ENCODE measurements around the gene ANKUB1.

ANKUB1 gene

DNA sequence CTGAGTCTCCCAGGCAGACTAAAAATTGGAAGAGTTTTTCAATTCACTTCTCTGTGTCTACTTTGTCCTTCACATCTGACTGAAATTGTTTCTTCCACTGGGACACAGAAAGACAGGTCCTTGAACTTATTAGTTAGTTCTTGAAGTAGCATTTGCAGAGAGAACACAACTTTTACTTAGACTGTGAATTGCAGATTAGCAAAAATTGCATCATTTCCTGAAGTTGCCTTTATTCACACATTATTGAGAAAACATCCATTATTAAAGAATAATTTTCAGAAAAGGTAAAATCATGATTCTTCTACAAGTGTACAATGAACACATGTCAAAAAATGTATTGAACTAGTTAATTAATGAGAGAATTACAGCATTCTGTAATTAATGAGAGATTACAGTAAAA lies 38.6 kb downstream of the ANKUB1 start:
- no peak for DNase-seq

DNA sequence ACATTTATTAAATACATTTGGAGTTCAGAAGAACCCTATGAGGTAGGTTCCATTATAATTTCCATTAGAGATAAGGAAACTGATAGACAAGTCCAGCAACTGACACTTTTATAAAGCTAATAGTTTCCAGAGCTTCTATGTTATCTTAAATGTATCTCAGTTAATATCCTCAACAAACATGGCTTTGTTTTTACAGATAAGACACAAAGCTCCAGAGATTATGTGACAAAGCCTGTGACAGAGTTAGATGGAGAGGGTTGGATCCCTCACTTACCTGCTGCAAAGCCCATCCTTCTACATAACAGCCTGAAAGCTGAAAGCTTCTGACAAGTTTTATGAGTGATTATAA lies 39.6 kb downstream of the ANKUB1 start:
- no peak for DNase-seq

DNA sequence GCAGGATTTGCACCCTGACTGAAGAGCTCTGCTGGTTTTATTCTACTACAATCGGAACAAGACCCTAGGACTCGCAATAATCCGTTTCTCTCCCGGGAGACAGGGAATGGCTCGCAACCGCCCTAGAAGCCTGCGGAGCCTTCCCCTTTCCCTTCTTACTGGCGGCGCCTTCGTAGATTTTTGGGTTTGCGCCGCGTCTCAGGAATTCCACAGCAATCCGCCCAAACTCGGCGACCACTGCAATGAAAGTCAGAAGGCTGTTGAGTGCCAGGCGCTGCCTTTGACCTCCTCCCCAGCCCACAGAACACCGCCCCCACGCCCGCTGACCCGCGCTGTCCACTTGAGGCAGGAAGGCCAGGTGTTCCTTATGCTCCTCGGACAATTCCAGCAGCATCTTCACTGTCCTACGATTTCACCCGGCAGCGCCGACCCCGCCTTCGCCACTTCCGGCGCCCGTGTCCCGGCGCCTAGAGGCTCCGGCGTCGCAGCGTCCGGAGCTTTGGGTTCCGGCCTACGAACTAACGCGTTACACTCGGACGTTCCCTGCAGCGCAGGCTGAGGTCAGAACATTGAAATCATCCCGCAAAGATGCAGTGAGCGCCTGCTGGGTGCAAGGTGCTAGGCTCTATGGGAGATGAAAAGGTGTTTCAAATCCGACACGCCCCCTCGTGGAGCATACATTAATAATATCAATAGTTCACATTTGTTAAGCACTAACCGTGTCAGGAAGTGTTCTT lies 40.1 kb downstream of the ANKUB1 start, which contains the start of gene COMMD2:
Gene COMMD2, minus strand, starts transcription at position 439 of the 737 bp plus-strand sequence. Its CDS starts 45 bp downstream, at position 394.
- DNase-seq: peak; percentile 98

DNA sequence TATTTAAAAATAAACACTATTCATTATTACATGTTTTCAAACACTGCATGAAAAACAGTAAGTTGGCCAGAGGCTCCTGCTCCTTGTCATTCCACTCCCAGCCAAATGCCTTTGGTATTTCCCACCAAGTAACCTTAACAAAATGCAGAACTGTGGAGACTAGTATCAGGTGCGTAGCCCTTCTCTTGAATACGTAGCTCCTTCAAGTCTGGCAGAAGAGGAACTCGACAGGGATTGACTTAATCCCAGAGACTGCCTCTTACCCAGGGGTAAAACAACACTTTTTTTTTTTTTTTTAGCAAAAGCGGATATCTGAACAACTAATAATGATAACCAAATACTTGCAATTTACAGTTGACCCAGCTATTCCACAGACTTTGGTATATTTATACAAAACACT lies 40.8 kb downstream of the ANKUB1 start:
- peak; percentile 25 for DNase-seq

DNA sequence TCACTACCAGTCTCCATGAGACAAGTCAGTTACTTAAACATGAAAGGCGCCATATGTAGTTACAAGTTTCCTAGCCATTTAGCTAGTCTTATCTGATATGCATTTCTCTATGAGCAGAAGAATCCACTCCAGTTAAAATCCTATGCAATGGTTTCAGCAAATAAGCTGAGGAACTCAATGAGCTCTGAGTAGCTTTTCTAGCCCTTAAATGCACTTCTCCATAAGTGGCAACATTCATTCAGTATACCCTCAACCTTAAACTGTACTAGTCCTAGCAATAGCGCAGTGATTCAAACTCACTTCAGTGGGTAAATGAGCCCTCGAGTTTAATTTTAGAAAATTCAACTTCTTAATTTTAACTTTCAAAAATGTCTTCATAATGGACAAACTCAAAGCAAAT lies 47.7 kb downstream of the ANKUB1 start:
- no peak for DNase-seq

DNA sequence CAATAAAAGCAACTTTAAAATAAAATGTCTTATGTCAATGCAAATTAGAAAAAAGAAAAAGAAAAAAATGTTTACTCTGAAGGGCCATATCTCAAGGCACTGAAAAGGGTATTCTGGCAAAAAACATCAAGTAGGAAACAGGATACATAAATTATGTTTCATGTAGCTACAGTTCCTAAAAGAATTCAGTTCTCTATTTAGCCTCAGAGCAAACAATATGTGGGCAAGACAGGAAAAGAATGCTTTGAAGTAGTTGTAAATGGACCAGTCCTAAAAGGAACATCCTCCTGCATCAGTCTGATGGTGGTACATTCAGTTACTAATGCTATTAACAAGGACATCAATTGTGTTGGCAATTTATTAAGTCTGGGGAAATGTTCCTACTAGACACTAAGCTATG lies 48.2 kb downstream of the ANKUB1 start:
- no peak for DNase-seq

DNA sequence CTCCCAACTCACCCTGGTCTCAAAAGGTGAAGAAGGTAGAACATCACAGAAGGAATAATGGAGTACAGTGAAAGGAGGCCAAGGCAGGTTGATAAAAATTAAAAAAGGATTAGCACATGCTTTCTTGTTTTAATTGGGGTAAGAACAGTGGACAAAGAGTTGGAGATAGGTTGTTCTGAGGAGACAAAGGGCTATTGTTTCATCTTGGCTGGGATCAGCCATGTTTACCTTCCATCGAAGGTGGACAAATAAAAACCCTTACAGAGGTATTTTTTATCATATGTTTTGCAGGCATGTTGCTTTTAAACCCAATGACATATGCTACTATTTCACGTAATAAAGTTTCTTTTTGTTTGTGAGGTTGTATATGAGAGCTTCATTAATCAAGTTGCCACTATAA lies 53.0 kb downstream of the ANKUB1 start:
- DNase-seq: no peak

DNA sequence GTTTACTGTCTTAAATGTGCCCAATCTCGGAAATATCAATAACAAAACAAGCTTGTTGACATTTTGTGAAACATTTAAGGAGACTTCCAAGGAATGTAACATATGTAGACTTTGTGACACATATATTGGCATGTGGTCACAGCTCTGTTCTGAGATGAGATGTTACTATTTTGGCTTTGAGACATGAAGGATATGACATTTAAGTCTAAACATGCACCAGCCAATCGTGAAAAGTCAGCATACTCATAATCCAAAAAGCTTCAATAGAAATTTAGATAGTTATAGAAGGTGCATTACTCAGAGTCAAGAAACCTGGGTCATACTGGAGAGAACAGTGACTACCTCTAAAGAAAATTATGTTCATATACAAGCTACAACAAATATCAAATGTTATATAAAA lies 53.5 kb downstream of the ANKUB1 start:
- DNase-seq: no peak

DNA sequence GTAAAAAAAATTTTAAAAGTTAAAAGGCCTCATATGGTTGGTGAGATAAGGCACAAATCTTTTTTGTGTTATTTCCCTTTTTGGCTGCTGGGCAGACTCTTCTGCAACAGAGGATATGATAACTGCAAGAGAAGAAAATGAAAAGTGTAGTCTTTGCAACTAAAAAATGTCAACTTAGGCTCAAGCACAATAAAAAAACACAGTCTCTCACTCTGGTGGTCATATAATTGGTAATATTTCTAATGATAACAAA lies 55.5 kb downstream of the ANKUB1 start:
- no peak for DNase-seq

DNA sequence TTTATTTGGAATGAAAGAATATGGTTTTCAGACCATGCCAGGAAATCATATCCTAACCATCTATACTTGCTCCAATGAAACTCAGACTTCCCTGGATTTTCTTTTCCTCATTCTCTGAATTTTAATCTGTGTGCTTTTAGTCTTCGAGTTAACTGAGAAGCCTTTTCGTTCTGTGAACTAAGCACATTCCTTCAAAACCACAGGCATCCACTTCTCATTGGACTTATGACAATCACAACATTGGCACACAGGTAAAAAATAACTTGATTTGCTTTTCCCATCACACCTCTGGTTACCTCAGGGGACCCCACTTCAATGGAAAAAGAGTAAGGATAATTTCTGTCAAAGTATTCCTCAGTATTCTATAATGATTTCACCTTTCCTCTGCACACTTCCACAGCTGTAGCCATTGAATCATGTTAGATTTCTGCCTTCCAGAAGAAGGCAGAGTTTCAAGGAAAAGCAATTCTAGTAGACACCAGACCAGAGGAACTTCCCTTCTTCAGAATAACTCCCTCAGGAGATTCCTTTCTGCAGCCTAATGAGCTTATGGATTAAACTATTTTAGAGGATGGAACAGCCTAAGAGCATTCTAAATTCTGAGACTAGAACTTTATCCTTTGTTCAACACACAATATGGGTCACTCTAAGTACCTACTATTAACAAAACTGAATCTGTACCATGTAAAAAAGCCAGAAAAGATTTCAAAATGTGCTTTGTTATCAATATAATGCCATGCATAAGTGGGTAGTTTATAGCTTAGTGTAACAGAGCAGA lies 56.0 kb downstream of the ANKUB1 start:
- peak; percentile 50 for DNase-seq

DNA sequence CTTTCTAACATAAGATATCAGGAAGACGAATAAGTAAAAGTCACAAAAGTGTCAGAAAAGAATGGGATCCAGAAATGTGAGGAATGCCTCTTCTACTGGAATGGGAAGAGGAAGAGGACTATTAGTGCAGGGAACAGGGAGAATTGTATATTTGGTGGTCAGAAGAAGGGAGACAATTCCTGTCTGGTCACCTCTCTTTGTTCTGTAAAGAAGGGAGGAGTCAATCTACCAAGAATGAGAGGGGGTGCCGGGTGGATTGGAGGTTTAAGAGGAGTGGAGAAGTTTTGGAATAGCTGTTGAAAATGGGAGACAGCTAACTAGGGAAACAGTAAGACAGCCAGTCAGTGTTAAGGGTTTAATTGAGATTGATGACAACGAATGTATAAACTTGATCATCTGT lies 60.1 kb downstream of the ANKUB1 start:
- no peak for DNase-seq

DNA sequence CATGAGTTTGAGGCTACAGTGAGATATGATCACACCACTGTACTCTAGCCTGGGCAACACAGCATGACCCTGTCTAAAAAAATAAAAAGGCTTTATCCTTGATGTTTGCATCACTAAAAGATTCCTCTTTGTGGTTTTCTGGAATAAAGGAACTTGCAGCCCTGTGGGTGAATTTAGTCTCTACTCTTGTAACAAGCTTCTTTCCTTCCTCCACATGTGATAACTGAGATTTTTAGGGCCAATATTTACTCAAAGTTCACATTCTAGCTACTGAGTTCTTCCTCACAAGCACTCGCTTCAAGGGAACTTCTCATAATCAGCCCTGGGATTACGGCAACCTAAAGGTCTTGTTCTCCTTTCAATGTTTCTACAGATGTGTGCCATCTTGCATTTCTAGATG lies 64.7 kb downstream of the ANKUB1 start:
- DNase-seq: no peak

DNA sequence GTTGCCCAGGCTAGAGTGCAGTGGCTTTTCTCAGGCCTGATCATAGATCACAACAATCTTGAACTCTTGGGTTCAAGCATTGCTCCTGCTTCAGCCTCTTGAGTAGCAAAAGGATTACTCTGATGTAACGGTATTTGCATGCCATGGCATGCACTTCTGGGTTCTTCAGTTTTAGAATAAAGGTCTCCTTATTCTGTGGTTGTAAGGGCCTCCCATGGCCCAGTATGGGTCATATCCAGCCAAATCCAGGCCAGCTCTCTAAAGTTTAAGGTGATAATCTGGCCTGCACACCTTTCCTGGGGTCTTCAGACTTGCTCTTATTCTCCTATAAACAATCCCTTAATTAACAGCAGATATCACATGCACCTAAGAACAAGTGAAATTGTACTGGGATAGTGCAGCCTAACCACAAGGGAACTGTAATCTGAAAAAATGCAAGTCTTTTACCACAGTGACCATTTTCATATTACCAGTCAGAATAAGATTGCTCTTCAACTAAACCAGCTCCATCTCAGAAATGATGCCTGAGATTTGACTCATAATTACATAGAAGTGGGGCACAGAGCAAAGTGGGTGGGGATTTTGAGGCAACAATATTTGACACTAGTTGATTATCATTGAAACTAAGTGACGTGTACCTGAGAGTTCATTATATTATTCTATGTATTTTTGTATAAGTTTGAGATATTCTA lies 65.5 kb downstream of the ANKUB1 start:
- no peak for DNase-seq

DNA sequence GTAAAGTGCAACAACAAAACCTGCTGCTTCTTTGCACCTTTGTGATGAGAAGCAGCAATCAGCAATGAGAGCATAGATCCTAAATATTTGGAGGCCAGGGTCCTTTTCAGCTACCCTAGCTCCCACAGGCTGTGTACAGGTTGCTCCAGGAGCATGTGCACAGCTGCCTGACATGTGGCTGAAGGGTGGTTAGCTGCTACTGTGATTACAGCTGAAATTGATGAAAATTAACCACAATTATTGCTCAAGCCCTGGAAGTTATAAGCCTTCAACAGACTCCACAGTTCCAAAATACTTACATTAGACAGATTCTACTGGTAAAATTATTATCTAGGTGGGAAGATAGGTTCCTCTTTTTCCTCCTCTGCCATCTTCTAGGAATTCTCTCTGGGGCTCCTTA lies 68.6 kb downstream of the ANKUB1 start:
- no peak for DNase-seq

DNA sequence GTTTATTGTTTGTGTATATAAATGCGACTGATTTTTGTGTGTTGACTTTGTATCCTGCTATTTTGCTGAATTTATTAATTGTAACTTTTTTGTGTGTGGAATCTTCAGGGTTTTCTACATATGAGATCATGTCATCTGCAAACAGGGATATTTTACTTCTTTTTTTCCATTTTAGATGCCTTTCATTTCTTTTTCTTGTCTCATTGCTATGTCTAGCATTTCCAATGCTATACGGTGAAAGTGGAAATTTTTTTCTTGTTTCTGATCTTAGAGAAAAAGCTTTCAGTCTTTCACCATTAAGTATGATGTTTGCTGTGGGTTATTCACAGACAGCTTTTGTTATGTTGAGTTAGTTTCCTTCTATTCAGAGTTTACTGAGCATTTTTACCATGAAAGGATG lies 71.4 kb downstream of the ANKUB1 start:
- no peak for DNase-seq

DNA sequence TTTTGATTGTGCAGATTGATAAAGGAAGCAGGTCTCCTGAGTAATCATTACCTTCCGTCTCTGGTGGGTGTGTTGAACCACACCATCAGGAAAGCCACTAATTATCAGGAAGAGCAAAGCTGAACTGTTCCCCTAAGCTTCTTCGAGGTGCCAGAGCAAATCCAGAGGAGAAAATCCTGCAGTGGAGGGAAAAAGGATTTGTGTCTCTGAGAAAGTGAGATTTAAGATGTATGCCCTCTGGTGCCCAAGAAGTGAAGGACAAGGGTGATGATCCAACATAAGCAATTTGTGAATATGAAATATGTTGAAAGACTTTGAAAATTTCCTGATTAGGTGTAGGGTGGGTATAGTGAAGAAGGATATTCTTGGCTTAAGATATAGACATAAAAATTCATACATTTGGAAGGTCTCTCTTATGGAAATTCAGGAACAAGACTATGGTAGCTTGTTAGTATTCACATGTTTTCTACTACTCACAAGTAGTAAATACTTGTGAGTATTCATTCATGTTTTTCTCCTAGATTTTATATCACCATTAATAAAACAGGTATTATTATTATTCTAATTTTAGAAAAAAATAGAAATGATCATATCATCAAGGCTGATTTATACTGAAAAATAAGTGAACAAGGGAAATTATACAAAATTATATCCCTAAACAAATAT lies 74.8 kb downstream of the ANKUB1 start:
- DNase-seq: peak; percentile 72

DNA sequence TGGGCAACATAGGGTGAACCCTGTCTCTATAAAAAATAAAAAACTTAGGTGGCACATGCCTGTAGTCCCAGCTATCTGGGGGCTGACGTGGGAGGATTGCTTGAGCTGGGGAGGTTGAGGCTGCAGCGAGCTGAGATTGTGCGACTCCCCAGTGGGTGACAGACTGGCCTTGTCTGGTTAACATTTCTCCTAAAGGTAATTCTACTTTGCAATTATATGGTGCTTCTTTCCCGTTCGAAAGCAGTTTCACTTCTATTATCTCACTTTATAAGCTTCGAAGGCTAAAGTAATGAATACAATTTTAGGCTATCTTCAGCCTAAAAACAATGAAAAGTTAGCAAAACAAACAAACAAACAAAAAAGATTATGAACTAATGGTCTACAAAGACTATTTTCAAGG lies 75.4 kb downstream of the ANKUB1 start:
- DNase-seq: no peak

DNA sequence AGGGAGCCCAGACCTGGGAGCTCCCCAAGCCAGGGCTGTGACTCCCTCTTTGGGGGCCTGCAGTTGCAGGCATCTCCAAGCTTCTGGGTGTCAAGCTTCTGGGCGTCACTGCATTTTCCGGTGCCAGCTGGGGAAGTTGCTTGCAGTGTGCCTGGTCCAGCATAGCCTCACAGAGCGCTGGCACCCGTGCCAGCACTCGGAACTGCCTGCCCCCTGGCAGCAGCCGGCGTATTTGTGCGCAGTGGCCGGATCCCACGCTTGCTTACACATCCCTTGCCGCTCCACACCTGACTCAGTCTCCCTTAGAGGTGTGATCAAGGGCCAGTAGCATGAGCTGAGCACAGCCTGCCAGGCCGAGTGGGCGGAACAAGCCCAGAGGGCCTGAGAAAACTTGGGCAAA lies 77.1 kb downstream of the ANKUB1 start:
- no peak for DNase-seq

DNA sequence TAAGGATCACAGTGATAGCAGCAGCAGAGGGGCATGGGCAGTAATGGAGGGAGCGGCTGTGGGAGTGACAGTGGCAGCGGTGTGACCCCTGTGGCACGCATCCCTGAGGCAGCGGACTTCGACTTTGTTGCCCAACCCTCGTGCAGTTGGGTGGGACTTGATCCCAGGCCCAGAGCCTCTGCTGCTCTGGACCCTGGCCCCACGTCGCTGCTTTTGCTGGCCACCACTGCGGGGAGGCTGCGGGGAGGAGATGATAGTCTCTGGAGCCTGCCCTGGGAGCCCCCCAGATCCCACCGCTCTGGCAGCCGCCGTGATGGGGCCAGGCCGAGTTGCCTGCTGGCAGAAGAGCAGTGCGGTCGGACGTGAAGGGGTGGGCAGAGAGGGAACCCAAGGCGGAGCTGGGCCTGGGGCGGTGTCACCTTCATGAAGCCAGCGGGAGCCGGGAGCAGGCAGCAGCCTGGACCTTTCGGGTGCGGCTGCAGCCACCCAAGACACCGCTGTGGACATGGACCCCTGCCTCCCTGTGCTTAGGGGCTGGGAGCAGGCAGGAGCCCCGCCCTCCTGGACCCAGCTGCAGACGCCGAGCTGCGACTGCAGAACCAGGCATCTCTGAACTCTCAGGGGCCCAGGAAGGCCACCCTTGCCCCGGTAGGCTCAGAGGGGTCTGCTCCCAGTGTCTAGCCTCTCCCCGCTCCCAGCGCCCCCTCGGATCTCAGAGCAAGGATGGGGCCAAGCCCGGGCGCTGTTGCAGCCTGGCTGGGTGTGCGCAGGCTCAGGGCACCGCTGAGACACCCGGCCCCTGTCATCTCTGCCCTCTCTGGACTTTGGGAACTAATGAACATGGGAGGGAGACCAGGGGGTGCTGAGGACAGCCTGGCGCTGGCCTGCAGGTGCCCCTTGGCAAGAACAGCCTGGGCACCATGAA lies 78.4 kb downstream of the ANKUB1 start:
- DNase-seq: no peak
